Liver (tissue), 9 donors: ENCODE measurements around the gene PYDC1. TPM values are rescaled to one million over a fixed set of nuclear protein-coding genes. Genes with fewer than 3 reads are reported as not detected.
A peak's percentile ranks its signal among the peaks of the same experiment; 100 is the strongest.

Experiments
- DNase-seq: peaks from one replicate; pipeline ENCODE4 v3.0.0-alpha.2; 2017; ENCODE audit warnings: low spot score
- H3K27ac ChIP-seq, 2 donors: one replicate each; pipeline ENCODE4 v1.7.0; 2013; ENCODE audit warnings: inconsistent platforms in 2 of 2, low read length in 2 of 2, control low read depth in 1 of 2, low read depth in 1 of 2, mild to moderate bottlenecking in 1 of 2
- H3K27me3 ChIP-seq, 4 donors: one replicate each; pipeline versions ENCODE4 v1.6.1 to v1.7.0; 2013; ENCODE audit warnings: low read length in 3 of 4, inconsistent platforms in 1 of 4, mild to moderate bottlenecking in 1 of 4, moderate library complexity in 1 of 4; ENCODE audit not compliant: control insufficient read depth in 4 of 4, insufficient read depth in 4 of 4
- H3K36me3 ChIP-seq, 4 donors: one replicate each; pipeline versions ENCODE4 v1.6.1 to v1.7.0; 2013; ENCODE audit warnings: low read length in 3 of 4, mild to moderate bottlenecking in 3 of 4, low read depth in 1 of 4, moderate library complexity in 1 of 4; ENCODE audit not compliant: control insufficient read depth in 4 of 4, insufficient read depth in 3 of 4
- H3K4me1 ChIP-seq, 4 donors: one replicate each; pipeline versions ENCODE4 v1.6.1 to v1.7.0; 2013; ENCODE audit warnings: low read length in 3 of 4, mild to moderate bottlenecking in 3 of 4, moderate library complexity in 1 of 4; ENCODE audit not compliant: control insufficient read depth in 4 of 4, insufficient read depth in 4 of 4
- H3K4me3 ChIP-seq, 3 donors: one replicate each; pipeline versions ENCODE4 v1.6.1 to v1.7.0; 2013; ENCODE audit warnings: low read length in 3 of 3, control low read depth in 1 of 3, low read depth in 1 of 3, mild to moderate bottlenecking in 1 of 3
- H3K9ac ChIP-seq, 2 donors: one replicate each; pipeline ENCODE4 v1.7.0; 2013; ENCODE audit warnings: low read length in 2 of 2, mild to moderate bottlenecking in 2 of 2, moderate library complexity in 2 of 2, control low read depth in 1 of 2, low read depth in 1 of 2
- H3K9me3 ChIP-seq, 4 donors: one replicate each; pipeline versions ENCODE4 v1.6.1 to v1.7.0; 2013; ENCODE audit warnings: low read length in 3 of 4; ENCODE audit not compliant: control insufficient read depth in 4 of 4
- FOXA2 ChIP-seq: IDR thresholded peaks from 2 replicates; pipeline ENCODE4 v1.6.1; 2016; ENCODE audit warnings: antibody characterized with exemption
- GABPA ChIP-seq, 2 donors: IDR thresholded peaks in 1 of 2; conservative IDR thresholded peaks in 1 of 2; 2 replicates each; pipeline ENCODE4 v1.6.1; 2016; ENCODE audit warnings: antibody characterized with exemption in 2 of 2, mild to moderate bottlenecking in 1 of 2, moderate library complexity in 1 of 2
- HNF4G ChIP-seq: IDR thresholded peaks from 2 replicates; pipeline ENCODE4 v1.6.1; 2016; ENCODE audit warnings: antibody characterized with exemption
- JUND ChIP-seq, 2 donors: IDR thresholded peaks; 2 replicates each; pipeline ENCODE4 v1.6.1; 2016; ENCODE audit warnings: antibody characterized with exemption in 2 of 2
- MAX ChIP-seq: IDR thresholded peaks from 2 replicates; pipeline ENCODE4 v1.6.1; 2016; ENCODE audit warnings: antibody characterized with exemption
- NR2F2 ChIP-seq: IDR thresholded peaks from 2 replicates; pipeline ENCODE4 v1.6.1; 2016; ENCODE audit warnings: antibody characterized with exemption
- REST ChIP-seq: IDR thresholded peaks from 2 replicates; pipeline ENCODE4 v1.6.1; 2016; ENCODE audit warnings: antibody characterized with exemption, mild to moderate bottlenecking
- SP1 ChIP-seq: IDR thresholded peaks from 2 replicates; pipeline ENCODE4 v1.6.1; 2018; ENCODE audit warnings: antibody characterized with exemption, mild to moderate bottlenecking
- TAF1 ChIP-seq: conservative IDR thresholded peaks from 2 replicates; pipeline ENCODE4 v1.6.1; 2016; ENCODE audit warnings: antibody characterized with exemption, mild to moderate bottlenecking
- WGBS: extraction: QIAGEN DNeasy Blood & Tissue Kit; methylation state at CpG from one replicate; pipeline ENCODE4 v1.1.7; 2013; 5-methylcytosine and 5-hydroxymethylcytosine counted together
- polyA plus RNA-seq, 2 donors: library from polyadenylated mRNA; stranded (reverse) in 1 of 2; unstranded in 1 of 2; fragments of 200-250 nt in 1 of 2; fragments of >200 nt in 1 of 2; fragmentation: Nextera tagmentation in 1 of 2; extraction: Ambion mirVana in 1 of 2; gene quantifications; one replicate each; pipeline versions ENCODE4 v1.2.1 to v1.2.3, GENCODE V29; 2013 to 2015
- total RNA-seq, 2 donors: library from RNA; depleted of rRNA; stranded (reverse); fragments of >200 nt; gene quantifications; one replicate each; pipeline ENCODE4 v1.2.3, GENCODE V29; 2014
- TF ChIP-seq, protein P1 (sequence below): IDR thresholded peaks from 2 replicates; pipeline ENCODE4 v1.6.1; 2016; ENCODE audit warnings: antibody characterized with exemption
- TF ChIP-seq, protein P2 (sequence below): IDR thresholded peaks from 2 replicates; pipeline ENCODE4 v1.6.1; 2016; ENCODE audit warnings: antibody characterized with exemption
- donor health status: healthy.
- donor health status: healthy.
- donor health status: healthy.
- donor health status: healthy.
- donor health status: healthy.

The PYDC1 gene
- total and polyA plus RNA-seq, 4 donors: not detected

DNA sequence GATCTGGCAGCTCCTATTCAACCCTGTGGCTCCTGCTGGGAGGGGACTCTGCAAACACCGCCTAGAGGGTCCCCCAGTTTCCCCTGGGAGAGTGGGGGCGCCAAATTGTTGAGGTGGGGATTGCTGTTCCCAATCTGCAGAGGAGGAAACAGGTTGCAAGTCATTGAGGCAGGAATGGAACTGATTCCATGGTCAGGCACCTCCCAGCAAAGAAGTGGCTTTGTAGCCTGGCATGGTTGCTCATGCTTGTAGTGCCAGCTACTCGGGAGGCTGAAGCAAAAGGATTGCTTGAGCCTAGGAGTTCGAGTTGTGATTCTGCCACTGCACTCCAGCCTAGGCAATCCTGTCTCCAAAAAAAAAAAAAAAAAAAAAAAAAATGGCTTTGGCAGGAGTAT lies 198 bp upstream of the PYDC1 start (continued):
- TF ChIP-seq, protein P1, sequence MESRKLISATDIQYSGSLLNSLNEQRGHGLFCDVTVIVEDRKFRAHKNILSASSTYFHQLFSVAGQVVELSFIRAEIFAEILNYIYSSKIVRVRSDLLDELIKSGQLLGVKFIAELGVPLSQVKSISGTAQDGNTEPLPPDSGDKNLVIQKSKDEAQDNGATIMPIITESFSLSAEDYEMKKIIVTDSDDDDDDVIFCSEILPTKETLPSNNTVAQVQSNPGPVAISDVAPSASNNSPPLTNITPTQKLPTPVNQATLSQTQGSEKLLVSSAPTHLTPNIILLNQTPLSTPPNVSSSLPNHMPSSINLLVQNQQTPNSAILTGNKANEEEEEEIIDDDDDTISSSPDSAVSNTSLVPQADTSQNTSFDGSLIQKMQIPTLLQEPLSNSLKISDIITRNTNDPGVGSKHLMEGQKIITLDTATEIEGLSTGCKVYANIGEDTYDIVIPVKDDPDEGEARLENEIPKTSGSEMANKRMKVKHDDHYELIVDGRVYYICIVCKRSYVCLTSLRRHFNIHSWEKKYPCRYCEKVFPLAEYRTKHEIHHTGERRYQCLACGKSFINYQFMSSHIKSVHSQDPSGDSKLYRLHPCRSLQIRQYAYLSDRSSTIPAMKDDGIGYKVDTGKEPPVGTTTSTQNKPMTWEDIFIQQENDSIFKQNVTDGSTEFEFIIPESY: no peak
- TF ChIP-seq GABPA (IDR thresholded peaks at IDR 0.05 in 1 of 2, conservative IDR thresholded peaks at IDR 0.05 in 1 of 2) (no peak), JUND (IDR thresholded peaks at IDR 0.05) (no peak), HNF4G (no peak)

- TF ChIP-seq, protein P2, sequence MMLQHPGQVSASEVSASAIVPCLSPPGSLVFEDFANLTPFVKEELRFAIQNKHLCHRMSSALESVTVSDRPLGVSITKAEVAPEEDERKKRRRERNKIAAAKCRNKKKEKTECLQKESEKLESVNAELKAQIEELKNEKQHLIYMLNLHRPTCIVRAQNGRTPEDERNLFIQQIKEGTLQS: no peak
- no peak for TF ChIP-seq SP1
- TF ChIP-seq REST: no peak
- TF ChIP-seq FOXA2: no peak
- TF ChIP-seq HNF4G: no peak
- TF ChIP-seq, protein P1: no peak
- no peak for TF ChIP-seq TAF1
- TF ChIP-seq NR2F2: no peak
- TF ChIP-seq GABPA (IDR thresholded peaks at IDR 0.05 in 1 of 2, conservative IDR thresholded peaks at IDR 0.05 in 1 of 2): no peak
- no peak for TF ChIP-seq MAX
- Histone ChIP-seq H3K36me3 (no peaks in the 10 kb centered on the region), H3K9ac (no peak overlapping the region), H3K27ac (no peak overlapping the region), H3K9me3 (no peaks in the 10 kb centered on the region), H3K4me1 (peaks cover 0 to 26% (median 12%) of the 10 kb centered on the region in 4 donors), H3K4me3 (peak overlapping the region in 1 of 3 donors; percentile 41), H3K27me3 (peaks cover 0 to 4% (median 2%) of the 10 kb centered on the region in 4 donors)
- no peak for DNase-seq
- 3% methylated on average over 63 of the region's 63 CpGs for WGBS
Measured at GRCh38 chr16:31215287-31216162, 1.4 kb downstream of the PYDC1 start.
